HL-60 (cell line): ENCODE data around the gene ELOVL2.

Source experiments
- DNase-seq, 2 experiments: peaks; one replicate each; pipeline ENCODE4 v3.0.0-alpha.2; 2010 to 2020; ENCODE audit warnings: low read depth in 1 of 2, low spot score in 1 of 2
- H3K27ac ChIP-seq: fragments of 250-450 bp; sonication (Bioruptor Pico); replicated peaks from 2 replicates; pipeline ENCODE4 v1.5.1; 2020; ENCODE audit warnings: mild to moderate bottlenecking, moderate library complexity
- H3K27me3 ChIP-seq: fragments of 250-450 bp; sonication (Bioruptor Pico); 2 replicates; pipeline ENCODE4 v1.5.1; 2021; ENCODE audit warnings: mild to moderate bottlenecking, moderate library complexity; ENCODE audit not compliant: insufficient read depth, poor library complexity, severe bottlenecking
- H3K4me3 ChIP-seq: replicated peaks from 2 replicates; pipeline ENCODE4 v1.5.1; 2011; ENCODE audit warnings: mild to moderate bottlenecking, control low read depth, low read length; ENCODE audit not compliant: insufficient read depth
- GABPA ChIP-seq: IDR thresholded peaks from 2 replicates; pipeline ENCODE4 v1.6.1; 2012; ENCODE audit warnings: low read depth
- POLR2AphosphoS5 ChIP-seq: IDR thresholded peaks from 2 replicates; pipeline ENCODE4 v1.6.1; 2012; ENCODE audit warnings: low read depth
- REST ChIP-seq: IDR thresholded peaks from 2 replicates; pipeline ENCODE4 v1.6.1; 2012; ENCODE audit warnings: low read depth; ENCODE audit not compliant: insufficient replicate concordance
- SPI1 ChIP-seq: IDR thresholded peaks from 2 replicates; pipeline ENCODE4 v1.6.1; 2012; ENCODE audit warnings: low read depth, mild to moderate bottlenecking, borderline replicate concordance
- TF ChIP-seq, protein P1 (sequence below): IDR thresholded peaks from one replicate; pipeline ENCODE4 v1.5.1; 2011; ENCODE audit warnings: low read length, control low read depth, inconsistent platforms; ENCODE audit not compliant: insufficient read depth

The ELOVL2 gene

DNA sequence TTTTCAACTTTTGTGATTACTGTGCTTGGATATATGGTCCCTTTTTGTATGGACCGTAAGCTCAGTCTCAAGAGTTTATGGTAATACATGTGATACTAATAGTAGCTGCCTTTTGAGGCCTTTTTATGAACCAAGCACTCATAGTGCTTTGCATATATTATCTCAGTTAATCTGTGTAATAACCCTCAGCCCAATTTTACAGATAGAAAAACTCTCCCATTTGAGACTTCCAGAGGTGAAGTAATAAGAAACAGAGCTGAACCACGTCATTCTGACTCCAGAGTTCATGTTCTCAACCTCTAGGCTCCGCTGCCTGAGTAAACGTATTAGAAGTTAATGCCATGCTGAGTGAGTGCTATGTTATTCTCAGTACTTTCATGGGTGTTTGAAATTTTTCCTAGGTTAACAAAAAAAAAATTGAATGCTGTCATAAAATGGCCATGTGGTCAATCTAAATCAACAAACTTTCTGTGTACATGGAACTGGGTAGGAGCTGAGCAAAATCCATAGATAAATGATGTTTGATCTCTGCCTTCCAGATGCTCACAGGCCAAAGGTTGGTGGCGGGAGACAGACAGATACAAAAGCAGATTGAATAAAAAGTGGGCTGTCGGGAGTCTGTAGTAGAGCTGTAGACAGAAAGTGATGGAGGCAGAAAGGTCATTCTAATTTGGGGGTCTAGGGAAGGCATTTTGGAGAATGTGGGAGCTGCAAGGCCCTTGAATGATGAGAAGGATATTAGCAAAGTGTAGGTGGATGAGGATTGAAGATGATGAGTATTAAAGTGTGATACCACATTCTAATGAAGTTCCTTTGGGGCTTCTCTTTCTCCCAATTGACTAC, 22.6 kb upstream of the ELOVL2 start:
- DNase-seq, result no peak
- H3K27me3 ChIP-seq, result no peaks in the 10 kb centered on the region
- no peak overlapping the region for H3K27ac ChIP-seq
- TF ChIP-seq POLR2AphosphoS5, result no peak
- no peak for TF ChIP-seq GABPA
- no peak overlapping the region for H3K4me3 ChIP-seq

DNA sequence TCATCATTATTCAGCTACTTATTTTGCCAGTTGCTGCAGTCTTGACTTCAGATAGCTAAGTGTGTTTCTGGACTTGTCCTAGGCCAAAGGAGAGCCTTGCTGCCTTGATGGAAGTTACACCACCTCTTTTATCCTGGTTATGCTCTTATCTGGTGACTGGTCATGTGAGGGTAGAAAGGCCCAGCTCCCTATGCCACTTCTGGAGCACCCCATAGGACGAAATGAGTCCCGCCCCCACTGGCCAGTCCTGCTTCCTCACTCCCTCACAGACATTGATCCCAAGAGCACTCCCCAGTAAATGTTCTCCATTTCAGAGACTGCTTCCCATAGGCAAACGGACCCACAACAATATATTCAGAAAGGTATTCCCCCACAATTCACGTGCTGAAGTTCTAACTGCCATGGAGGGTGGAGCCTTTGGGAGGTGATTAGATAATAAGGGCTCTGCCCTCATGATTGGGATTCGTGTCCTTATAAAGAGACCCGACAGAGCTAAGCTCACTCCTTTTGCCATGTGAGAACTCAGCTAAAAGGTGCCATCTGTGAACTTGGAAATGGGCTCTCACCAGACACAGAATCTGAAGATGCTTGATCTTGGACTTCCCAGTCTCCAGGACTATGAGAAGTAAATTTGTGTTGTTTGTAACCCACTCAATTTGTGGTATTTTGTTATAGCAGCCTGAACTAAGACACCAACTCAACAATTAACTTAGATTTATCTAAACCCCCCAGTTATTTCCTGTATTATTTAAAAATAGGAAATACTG, 21.5 kb upstream of the ELOVL2 start:
- TF ChIP-seq GABPA (no peak), REST (no peak), SPI1 (no peak), POLR2AphosphoS5 (no peak)
- TF ChIP-seq, protein P1, sequence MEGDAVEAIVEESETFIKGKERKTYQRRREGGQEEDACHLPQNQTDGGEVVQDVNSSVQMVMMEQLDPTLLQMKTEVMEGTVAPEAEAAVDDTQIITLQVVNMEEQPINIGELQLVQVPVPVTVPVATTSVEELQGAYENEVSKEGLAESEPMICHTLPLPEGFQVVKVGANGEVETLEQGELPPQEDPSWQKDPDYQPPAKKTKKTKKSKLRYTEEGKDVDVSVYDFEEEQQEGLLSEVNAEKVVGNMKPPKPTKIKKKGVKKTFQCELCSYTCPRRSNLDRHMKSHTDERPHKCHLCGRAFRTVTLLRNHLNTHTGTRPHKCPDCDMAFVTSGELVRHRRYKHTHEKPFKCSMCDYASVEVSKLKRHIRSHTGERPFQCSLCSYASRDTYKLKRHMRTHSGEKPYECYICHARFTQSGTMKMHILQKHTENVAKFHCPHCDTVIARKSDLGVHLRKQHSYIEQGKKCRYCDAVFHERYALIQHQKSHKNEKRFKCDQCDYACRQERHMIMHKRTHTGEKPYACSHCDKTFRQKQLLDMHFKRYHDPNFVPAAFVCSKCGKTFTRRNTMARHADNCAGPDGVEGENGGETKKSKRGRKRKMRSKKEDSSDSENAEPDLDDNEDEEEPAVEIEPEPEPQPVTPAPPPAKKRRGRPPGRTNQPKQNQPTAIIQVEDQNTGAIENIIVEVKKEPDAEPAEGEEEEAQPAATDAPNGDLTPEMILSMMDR, result no peak
- Histone ChIP-seq H3K27me3 (no peaks in the 10 kb centered on the region), H3K27ac (no peak overlapping the region)

DNA sequence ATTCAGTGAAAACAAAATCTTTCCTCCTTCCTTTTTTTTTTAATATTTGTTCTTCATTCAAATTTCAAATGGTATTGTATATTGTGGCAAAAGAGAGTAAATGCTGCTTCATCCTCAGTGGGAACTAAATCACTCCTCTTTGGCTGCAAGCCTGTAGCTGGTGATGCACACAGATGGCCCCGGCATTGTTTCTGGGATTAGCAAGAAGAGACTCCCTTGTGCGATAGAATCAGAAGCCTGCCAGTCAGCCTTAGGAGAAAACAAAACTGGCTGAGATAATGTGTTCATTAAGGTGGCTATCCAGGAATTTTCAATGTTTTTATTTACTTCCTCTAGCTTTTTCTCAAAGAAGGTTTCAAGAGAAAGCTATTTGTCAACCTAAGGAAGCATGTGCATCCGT, 20.7 kb upstream of the ELOVL2 start:
- H3K27ac ChIP-seq, result no peak overlapping the region
- DNase-seq, result no peak
- no peak overlapping the region for H3K4me3 ChIP-seq
- TF ChIP-seq, protein P1, result no peak
- TF ChIP-seq REST, result no peak
- no peak for TF ChIP-seq POLR2AphosphoS5
- no peak for TF ChIP-seq SPI1
- no peak for TF ChIP-seq GABPA
- H3K27me3 ChIP-seq, result no peaks in the 10 kb centered on the region

More for the DNA sequence above, 21.5 kb upstream of the ELOVL2 start:
- no peak overlapping the region for H3K4me3 ChIP-seq
- no peak for DNase-seq

DNA sequence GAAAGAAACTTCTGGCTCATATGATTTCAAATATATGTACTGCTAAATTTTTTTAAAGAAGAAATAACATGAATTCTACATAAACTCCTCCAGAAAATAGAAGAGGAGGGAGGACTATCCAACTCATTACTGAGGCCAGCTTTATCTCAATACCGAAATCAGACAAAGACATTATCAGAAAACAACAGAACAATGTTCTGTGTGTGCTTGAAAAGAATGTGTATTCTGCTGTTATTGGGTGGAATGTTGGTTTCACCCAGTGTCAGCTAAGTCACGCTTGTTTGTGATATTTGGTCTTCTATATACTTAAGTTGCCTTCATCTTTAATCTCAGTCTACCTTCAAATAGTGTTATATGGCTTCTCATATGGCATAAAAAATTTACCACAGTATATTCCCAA, 18.6 kb upstream of the ELOVL2 start:
- DNase-seq, result no peak
- H3K27ac ChIP-seq, result no peak overlapping the region

More for the DNA sequence above, 18.6 kb upstream of the ELOVL2 start:
- Histone ChIP-seq H3K27me3 (no peaks in the 10 kb centered on the region), H3K4me3 (no peak overlapping the region)
- no peak for TF ChIP-seq REST
- TF ChIP-seq GABPA, result no peak
- TF ChIP-seq SPI1, result no peak
- TF ChIP-seq, protein P1, result no peak
- no peak for TF ChIP-seq POLR2AphosphoS5
